ENCODE results near the gene FBXO28.

The FBXO28 gene

GRCh38 chr1:224160171-224160682 lies 46.3 kb downstream of the FBXO28 start:
- no peak for DNase-seq

GRCh38 chr1:224162768-224163167 lies 48.9 kb downstream of the FBXO28 start:
- DNase-seq, result no peak

GRCh38 chr1:224163311-224163710 lies 49.4 kb downstream of the FBXO28 start:
- DNase-seq, result no peak

GRCh38 chr1:224168859-224169380 lies 55.0 kb downstream of the FBXO28 start:
- DNase-seq, result no peak

- no peak for DNase-seq
These were observed 55.9 kb downstream of the FBXO28 start for GRCh38 chr1:224169718-224170270.

- DNase-seq, result no peak
These were observed 56.4 kb downstream of the FBXO28 start for GRCh38 chr1:224170343-224170742.

- DNase-seq, result no peak
These were observed 57.0 kb downstream of the FBXO28 start for GRCh38 chr1:224170748-224171478.

- no peak for DNase-seq
These were observed 58.3 kb downstream of the FBXO28 start for GRCh38 chr1:224172229-224172628.

GRCh38 chr1:224173523-224173922 lies 59.6 kb downstream of the FBXO28 start:
- no peak for DNase-seq

- DNase-seq, result no peak
These were observed 61.7 kb downstream of the FBXO28 start for GRCh38 chr1:224175617-224176016.

- no peak for DNase-seq
These were observed 63.6 kb downstream of the FBXO28 start for GRCh38 chr1:224177356-224177999.

GRCh38 chr1:224178894-224179293 lies 65.0 kb downstream of the FBXO28 start:
- no peak for DNase-seq

- no peak for DNase-seq
These were observed 67.0 kb downstream of the FBXO28 start for GRCh38 chr1:224180783-224181452.

GRCh38 chr1:224181453-224181810 lies 67.5 kb downstream of the FBXO28 start:
- no peak for DNase-seq

- DNase-seq, result peak; percentile 69
These were observed 68.3 kb downstream of the FBXO28 start for GRCh38 chr1:224182057-224182865.

- DNase-seq, result peak; percentile 85
These were observed 69.1 kb downstream of the FBXO28 start, which contains the start of gene DEGS1 for GRCh38 chr1:224182866-224183590. DEGS1 (plus strand) TSS chr1:224183240; CDS start chr1:224183337, 97 bp downstream.

- peak; percentile 77 for DNase-seq
These were observed 69.8 kb downstream of the FBXO28 start for GRCh38 chr1:224183591-224184312.

- no peak for DNase-seq
These were observed 71.3 kb downstream of the FBXO28 start for GRCh38 chr1:224185208-224185607.

GRCh38 chr1:224188286-224188685 lies 74.4 kb downstream of the FBXO28 start:
- DNase-seq, result no peak

- no peak for DNase-seq
These were observed 75.7 kb downstream of the FBXO28 start for GRCh38 chr1:224189561-224189960.

Data from stimulated activated CD8-positive, alpha-beta memory T cell treated with anti-CD3 and anti-CD28 coated beads, Interleukin-4, amount 100 ng/mL, for 48 hours (primary cell).